ENCODE results near the gene PCP4. TPM values are rescaled to one million over a fixed set of nuclear protein-coding genes. Genes with fewer than 3 reads are reported as not detected.

The PCP4 gene
- total and polyA plus RNA-seq, 2 donors (not counting 3 experiments of a cell fraction or from before 2014, with no cell fraction given), result not detected

GRCh38 chr21:39913706-39914305, 46.6 kb downstream of the PCP4 start:
- Histone ChIP-seq H3K9me3 (replicated peaks; ENCODE audit: control insufficient read depth, insufficient read depth, low read length) (peaks cover 4% of the 10 kb centered on the region), H3K27me3 (ENCODE audit: control insufficient read depth in 2 of 2, insufficient read depth in 2 of 2, low read length in 2 of 2) (no peaks in the 10 kb centered on the region), H3K27ac (ENCODE audit: insufficient read depth, low read depth, low read length) (no peak overlapping the region), H3K9ac (replicated peaks; ENCODE audit: extremely low read depth, insufficient read depth, low read length) (no peak overlapping the region), H3K4me3 (replicated peaks in 1 of 3; ENCODE audit: insufficient read depth in 1 of 3, low read depth in 1 of 3, low read length in 3 of 3) (no peak overlapping the region), H3K4me2 (ENCODE audit: insufficient read depth, low read length) (no peak overlapping the region), H2AFZ (ENCODE audit: low read depth, low read length) (no peak overlapping the region), H3K9me1 (replicated peaks; ENCODE audit: control insufficient read depth, extremely low read depth, insufficient read depth, low read length) (no peaks in the 10 kb centered on the region), H3K4me1 (ENCODE audit: control insufficient read depth, extremely low read depth, insufficient read depth, low read length) (no peaks in the 10 kb centered on the region), H3K36me3 (ENCODE audit: control insufficient read depth in 2 of 2, extremely low read depth in 1 of 2, insufficient read depth in 2 of 2, low read length in 2 of 2) (no peaks in the 10 kb centered on the region), H4K20me1 (replicated peaks; ENCODE audit: control insufficient read depth, extremely low read depth, insufficient read depth, low read length) (no peaks in the 10 kb centered on the region), H3K79me2 (ENCODE audit: control insufficient read depth, insufficient read depth, low read length) (no peaks in the 10 kb centered on the region)
- ChIA-PET POLR2A (no interaction called here), CTCF (no interaction called here)
- TF ChIP-seq EZH2 (IDR thresholded peaks at IDR 0.05; ENCODE audit: borderline replicate concordance, low read depth, low read length, severe bottlenecking) (no peak), MYC (IDR thresholded peaks at IDR 0.05; ENCODE audit: low read depth, low read length) (no peak), GATA2 (IDR thresholded peaks at IDR 0.05; ENCODE audit: insufficient read depth, insufficient read length, low read depth, low read length) (no peak), JUN (IDR thresholded peaks at IDR 0.05; ENCODE audit: borderline replicate concordance, insufficient read depth, insufficient read length, low read depth) (no peak), FOS (IDR thresholded peaks at IDR 0.05; ENCODE audit: borderline replicate concordance, insufficient read depth, low read length) (no peak), POLR2AphosphoS5 (IDR thresholded peaks at IDR 0.05; ENCODE audit: insufficient read depth, low read depth, low read length) (no peak), CTCF (IDR thresholded peaks at IDR 0.05; ENCODE audit: extremely low read depth in 1 of 2, insufficient read depth in 1 of 2, low read depth in 1 of 2, low read length in 2 of 2) (no peak), POLR2A (IDR thresholded peaks at IDR 0.05; ENCODE audit: low read depth, low read length) (no peak)
- TF ChIP-seq, protein P1, sequence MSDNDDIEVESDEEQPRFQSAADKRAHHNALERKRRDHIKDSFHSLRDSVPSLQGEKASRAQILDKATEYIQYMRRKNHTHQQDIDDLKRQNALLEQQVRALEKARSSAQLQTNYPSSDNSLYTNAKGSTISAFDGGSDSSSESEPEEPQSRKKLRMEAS (IDR thresholded peaks at IDR 0.05; ENCODE audit: insufficient read depth, insufficient read length), result no peak
- BruUV-seq (replicated peaks), result no TSS peak
- dilution Hi-C loops (cut with MboI; ENCODE audit: extremely low pct_ligation_motif_present, low sequenced_read_pairs), result no loop called here
- FAIRE-seq, result no peak
- no peak for DNase-seq (ENCODE audit: low read depth, low spot score)
- intact Hi-C loops (cut with micrococcal nuclease), result no loop called here

Data from endothelial cell of umbilical vein (primary cell).